HG02840 (cell line): Measurements from ENCODE around the gene AOPEP.
"Not testable (repeated sequence)": the region's sequence is repeated elsewhere in the genome, so short reads cannot be mapped to it uniquely, and the experiment has no call there.

Experiments
- ATAC-seq: cut with Tn5 transposase; IDR thresholded peaks from one replicate; pipeline ENCODE4 v1.9.1; 2021; ENCODE audit warnings: mild to moderate bottlenecking, moderate library complexity, moderate number of reproducible peaks; ENCODE audit not compliant: unreplicated experiment, low FRiP score

Gene AOPEP

DNA sequence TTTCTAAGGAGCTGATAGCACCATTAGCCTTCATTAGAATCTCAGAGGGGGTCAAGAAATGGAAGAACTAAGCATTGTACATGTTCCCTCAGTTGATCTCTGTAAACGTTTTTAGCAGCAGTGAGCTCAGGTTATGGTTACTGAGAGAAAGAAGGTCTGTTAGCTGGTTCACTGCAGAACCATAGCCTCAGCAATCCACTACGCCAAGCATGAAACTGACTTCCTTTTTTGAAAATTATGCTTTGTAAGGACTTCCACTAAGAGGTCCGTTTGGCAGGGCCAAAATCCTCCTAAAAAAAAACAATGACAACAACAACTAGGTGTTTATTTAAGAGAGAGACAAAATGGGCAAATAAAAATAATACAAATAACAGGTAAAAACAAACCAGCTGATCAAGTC lies 273.3 kb downstream of the AOPEP start:
- ATAC-seq, result no peak

DNA sequence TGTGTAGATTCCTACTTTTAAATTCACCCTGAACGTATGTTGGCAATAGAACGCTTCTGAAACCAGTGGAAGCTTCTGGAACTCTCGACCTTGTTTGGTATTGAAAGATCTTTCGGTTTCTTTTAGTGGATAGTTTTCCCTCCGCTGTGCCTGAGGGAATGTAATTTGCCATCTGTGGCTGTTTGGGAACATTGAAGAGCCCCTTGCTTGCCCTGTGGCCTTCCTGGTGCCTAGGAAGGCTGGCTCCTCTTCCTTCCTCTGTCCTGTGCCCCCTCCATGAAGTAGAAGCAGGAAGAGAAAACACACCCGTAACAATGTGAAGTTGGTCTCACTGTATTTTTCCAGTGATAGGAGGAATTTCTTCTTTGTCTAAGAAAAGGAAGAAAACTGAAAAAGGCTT lies 274.3 kb downstream of the AOPEP start:
- no peak for ATAC-seq

DNA sequence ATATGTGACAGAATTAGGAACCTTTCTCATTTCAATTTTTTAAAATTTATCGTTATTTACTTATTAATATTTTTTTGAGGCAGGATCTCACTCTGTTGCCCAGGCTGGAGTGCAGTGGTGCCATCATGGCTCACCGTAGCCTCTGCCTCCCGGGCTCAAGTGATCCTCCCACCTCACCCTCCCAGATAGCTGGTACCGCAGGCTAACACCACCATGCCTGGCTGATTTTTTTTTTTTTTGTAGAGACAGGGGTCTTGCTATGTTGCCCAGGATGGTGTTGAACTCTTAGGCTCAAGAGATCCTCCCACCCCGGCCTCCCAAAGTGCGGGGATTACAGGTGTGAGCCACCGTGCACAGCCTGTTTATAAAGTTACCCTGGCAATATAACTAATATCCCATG lies 275.2 kb downstream of the AOPEP start:
- no peak for ATAC-seq

DNA sequence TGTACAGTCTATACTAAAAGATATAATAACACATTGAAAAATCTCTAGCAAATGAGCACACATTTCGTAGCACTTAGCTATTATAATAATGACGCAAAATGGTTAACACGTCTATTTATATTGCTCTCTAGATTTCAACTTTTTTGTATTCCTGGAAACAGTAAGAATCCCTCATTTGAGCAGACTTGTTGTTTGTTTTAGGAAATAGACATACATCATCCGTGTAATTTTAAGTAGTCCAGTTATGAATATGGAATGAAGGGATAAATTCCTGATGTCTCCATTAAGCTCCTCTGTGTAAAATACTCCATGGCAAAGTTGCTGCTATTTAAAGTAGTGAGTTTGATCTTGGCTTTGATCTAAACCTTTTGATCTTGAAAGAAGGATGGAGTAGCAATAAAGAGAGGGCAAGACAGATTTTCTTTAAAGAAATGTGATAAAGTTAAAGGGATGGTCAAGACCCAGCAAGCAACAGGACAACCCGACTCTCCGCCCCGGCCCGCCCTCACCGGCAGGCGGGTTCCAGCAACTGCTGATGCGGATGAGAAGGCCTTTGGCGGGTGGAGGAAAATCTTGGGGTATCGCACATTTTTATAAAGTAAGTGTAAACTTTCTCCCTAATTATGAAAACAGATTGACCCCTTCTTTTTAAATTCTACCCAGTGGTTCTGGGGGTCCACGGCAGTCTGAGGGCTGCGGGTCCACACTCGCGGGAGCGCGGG lies 277.4 kb downstream of the AOPEP start:
- ATAC-seq, result no peak

DNA sequence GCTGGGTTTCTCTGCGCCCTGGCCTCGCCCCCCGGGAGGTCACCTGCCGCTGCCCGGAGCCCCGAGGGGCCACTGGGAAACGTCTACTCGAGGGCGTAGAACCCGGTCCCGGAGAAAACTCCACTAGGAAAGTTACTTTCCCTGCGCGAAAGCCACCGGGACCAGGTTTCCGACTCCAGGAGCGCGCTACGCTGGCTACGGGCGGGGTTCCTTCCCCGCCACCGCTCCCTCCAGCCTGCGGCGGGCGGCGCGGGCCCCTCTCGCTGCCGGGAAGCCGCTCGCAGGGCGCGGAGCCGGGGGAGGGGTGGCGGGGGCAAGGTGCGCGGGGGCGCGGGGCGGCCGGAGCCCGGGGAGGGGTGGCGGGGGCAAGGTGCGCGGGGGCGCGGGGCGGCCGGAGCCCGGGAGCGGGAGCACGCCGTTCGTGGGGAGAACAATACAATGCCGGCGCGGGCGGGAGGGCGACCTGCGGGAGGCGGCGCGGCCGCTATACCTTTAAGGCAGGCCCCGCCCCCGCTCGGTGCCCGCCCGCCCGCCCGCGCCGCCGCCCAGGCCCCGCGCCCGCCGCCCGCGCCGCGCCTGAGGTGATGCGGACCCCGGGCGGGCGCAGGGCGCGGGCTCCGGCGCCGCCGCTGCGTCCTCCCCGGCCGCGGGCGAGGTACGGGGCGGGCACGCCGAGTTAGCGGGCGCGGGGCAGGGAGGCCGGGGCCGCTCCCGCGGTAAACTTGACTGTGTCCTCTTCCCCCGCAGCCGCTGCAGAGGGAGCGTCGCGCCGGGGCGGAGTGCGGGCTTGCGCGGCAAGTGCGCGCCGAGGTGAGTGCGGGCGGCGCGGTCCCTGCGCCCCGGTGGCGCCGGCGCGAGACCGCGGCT lies 278.1 kb downstream of the AOPEP start:
- ATAC-seq, result peak; percentile 50

DNA sequence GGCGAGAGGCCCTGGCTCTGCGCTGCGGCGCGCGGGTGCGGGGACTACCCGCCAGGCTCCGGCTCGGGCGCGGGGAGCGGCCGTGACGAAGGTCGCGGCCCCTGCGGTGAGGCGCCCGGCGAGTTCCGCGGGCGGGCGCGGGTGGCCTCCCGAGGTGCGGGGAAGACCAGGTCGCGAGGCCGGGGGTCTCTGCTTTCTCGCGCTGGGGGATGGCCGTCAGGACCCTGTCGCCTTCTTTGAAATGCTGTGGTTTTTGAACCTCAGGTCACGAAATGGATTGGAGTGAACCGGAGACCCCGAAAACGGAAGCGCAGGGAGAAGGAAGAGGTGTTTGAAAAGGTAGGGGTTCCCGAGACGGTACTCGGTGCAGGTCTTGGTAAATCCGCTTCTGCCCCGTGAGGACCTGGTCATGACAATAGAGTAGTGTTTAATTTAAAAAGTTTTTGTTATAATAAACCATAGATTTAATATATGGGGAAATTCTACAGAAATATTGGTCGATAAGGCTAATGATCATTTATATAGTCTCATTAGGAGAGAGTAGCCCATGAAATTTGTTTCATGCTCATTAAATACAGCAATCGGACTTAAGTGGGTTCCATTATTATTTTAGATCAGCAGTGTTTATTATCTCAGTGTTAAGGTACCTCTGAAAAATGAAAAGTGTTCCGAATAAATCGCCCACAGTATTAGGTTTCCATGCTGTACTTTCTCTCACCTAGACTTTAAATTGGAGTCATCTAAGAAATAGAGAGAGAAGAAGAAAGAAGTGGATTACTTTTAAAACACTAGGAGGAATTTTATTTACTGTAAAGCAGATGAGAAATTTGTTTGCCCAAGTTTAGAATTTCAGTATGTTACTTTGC lies 279.0 kb downstream of the AOPEP start:
- ATAC-seq, result no peak

DNA sequence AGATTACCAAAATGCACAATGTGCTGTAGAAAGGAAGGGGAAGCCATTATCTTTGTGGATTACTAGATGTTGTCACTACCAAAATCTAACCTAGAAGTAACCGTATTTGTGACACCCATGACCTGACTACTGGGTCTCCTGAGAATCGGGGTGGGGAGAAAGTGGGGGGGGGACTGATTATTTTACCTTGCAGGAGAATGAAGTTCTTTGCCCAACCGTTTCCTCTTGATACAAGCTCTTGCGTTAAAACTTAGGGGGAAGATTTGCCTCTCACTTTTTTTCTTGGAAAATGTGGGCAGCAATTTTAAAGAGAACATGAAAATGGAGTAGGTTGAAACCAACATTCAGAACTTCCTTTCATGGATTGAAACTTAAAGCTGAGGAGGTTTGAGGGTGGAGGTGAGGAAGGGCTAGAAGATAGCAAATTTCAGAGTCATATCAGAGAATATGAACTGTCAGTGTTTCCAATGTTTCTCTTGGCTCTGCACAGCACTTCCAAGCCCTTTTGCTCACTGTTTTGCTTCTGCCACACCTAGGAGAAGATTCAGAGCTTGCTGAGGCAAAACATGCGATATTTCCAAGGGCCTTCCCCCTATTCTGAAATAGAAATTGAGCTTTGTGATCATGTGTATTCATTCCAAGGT lies 280.8 kb downstream of the AOPEP start:
- no peak for ATAC-seq

DNA sequence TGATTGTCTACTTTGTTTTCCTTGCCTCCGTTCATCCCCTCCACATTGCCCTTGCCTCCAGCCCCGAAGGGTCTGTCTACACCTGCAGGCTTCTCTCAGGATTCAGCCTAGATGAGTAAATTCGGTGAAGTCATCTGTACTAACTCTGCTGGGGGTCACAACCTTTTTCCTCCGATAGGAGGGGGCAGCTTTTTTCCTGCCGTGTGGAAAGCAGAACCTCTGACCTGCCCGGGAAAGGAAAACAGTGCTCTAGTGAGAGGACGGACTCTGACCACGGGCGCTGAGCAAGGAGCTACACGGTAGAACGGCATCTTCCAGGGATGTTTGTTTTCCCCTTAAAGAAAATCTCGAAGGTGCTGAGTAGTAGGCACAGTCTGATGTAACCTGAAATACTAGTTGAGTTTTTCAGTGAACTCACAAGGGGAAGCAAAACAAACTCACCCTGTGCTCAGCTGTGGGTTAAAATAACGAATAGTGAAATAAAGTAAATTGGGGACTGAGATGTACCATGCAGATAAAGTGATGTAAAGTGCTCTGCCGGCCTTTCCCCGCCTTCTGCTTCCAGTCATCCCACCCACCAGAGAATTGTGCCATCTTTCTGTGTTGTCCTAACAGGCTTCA lies 281.8 kb downstream of the AOPEP start:
- ATAC-seq, result no peak

DNA sequence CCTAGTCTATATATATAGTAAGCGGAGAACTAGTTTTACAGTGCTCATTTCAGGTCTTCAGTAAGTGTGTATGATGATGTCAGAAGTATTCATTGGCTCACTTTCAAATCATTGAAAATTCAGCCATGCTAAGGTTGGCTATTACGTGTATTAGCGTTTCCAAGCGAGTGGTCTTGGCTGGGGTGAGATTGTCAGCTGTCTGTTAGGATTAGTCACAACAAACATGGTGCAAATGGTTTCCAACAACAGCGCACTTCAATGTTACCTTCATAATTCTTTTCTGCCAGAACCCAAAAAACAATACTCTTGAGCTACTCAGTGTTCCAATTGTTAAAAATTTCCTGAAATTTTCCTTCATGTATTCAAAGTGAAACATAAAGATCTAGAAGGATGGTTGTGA lies 283.0 kb downstream of the AOPEP start:
- no peak for ATAC-seq

DNA sequence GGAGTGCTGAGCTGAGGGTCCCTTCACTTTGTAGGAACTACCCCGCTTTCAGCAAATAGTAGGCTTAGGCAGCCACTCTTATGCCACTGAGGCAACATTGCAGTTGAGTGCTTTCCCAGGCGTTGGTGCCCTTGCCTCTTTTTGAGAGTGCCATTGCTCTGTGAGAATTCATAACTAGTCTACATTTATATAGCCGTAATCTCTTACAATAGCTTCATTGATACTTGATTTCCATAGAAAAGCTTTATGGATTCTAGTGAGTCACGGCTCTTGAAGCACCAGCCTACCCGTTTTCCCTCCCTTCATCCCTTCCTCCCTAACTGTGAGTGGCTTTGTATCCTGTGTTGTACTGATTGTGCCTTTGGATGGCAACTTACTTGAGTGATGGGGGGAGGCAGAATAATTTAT lies 283.9 kb downstream of the AOPEP start:
- no peak for ATAC-seq

DNA sequence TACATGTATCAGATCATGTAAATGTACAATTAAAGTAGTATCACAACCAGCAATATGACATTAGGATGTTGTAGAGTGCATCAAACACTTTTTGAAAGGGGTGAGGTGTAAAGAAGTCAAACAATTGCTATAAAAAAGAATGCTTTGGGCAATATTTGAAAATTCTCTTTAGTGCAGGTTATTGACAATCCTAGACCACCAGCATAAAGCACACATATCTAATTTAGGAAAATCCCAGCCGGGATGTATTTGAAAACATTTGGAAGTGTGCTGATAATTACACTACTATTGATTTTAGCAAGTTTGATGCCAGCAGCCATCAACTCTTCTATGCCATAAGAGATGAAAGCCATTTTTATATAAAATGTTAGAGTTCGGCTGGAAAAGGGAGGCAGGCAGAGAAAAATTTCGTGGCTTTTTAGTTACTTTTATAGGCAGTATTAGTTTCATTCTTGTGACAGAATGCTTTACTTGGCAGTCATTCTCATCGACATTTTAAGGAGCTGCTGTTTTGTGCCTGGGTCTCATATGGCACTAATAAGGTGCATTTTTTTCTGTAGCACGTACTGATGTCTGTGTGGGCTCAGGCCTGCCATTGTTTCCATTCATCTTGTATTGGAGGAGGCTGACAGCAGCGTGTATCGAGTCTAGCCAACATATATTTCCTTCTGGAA lies 285.7 kb downstream of the AOPEP start:
- ATAC-seq, result no peak

DNA sequence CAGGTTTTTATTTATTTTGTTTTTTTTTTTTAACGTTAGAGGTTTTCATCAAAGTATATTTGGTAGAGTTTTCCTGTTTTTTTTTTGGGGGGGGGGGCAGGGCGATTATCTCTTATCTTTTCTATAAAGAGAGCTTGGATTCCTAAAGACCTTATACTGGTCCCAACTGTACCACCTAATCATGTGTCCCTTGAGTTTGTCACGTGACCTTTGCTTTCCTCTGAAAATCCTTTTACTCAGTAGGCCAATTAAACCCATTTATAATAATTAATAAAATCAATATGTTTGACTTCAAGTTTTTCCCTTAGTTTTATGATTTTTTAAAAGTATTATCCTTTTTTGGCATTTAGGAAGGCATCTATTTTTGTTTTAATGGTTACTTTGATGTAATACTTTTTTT lies 286.4 kb downstream of the AOPEP start:
- no peak for ATAC-seq

DNA sequence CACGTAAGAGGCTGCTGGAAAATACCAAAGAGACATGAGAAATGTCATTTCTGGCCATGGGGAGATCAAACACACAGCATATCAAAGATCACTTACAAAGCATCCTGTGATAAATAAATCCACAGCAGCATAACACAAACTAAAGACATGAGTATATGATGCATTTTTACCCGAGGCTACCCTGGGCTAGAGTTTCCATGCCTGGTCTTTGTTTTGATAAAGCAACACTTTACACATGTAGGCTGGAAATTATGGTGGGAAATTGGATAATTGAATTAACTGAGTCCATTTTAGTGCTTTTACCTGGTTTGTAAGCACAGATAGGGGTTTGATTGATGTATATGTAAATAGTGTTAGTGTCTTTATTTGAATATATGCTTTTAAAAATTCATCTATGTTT lies 288.4 kb downstream of the AOPEP start:
- ATAC-seq, result no peak

DNA sequence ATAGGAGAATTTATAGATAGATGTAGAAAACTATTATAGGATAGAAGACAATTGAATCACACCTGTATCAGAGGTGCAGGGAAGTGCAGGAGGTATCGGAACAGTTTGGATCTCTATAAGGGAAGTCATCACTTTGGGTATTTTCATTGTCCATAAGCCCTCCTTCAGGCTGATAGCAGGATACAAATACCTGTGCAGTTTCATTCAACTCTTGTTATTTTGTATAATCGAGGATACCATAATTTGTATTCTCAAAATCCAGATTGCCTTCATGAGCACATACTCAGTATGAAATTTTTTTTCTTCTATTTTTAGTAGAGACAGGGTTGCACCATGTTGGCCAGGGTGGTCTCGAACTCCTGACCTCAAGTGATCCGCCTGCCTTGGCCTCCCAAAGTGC lies 289.1 kb downstream of the AOPEP start:
- ATAC-seq, result no peak

DNA sequence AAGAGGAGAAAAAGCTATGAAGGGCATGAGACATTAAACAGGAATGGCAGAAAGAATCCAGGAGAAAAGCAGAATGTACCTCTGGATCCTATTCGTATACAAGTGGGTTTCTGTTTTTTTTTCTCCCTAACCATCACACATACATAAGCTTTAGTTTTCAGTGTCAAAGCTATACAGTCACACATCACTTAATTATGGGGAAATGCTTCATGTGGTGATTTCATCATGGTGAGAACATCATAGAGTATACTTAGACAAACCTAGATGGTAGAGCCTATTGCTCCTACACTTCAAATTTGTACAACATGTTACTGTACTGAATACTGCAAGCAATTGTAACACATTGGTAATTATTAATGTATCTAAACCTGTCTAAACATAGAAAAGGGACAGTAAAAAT lies 290.6 kb downstream of the AOPEP start:
- ATAC-seq, result no peak

DNA sequence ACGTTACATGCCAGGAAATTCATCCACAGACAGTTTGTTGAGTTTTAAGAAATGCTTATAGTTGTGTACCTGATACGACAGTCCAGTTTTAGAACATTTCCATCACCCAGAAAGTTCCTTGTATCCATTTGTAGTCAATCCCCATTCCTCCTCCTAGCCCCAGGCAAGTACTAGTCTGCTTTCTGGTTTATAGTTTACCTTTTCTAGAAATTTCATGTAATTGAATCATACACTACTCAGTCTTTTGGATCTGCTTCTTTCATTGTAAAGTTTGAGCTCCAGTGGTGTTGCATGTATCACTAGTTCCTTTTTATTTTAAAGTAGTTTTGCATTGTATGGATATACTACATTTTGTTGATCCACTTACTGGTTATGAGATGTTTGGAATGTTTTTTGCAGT lies 291.2 kb downstream of the AOPEP start:
- no peak for ATAC-seq

DNA sequence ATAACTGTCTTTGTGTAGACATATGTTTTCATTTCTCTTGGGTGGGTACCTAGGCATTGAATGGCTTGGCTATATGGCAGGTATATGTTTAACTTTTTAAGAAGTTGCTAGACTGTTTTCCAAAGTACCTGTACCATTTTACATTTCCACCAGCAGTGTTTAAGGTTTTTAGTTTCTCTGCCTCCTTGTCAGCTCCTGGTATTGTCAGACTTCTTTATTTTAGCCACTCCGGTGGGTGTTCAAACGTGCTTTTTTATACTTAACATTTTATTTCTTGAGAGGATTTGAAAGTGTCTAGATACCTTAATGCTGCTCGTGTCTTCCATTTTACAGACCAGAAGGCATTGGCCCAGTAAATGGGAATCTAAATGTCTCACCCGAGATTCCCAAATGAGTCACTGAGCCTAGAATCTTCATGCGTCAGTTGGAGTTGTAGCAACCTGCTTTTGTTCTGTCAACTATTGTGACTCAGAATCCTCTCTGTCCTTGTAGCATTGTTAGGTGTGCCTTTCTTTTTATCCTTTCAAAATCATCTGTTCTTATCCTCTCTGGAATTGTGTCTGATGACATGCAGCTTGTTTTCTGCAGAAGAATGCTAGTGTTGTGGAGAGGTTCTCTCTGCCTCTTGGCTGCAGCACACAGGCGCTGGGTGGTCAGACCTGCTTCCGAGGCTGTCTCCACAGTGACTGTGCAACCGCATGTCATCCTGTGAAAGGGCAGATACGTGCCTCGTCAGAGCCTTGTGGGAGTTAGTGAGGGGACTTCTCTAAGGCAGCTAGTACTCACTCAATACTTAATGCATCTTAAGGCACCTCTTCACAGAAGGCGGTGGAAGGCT lies 291.8 kb downstream of the AOPEP start:
- ATAC-seq, result no peak

DNA sequence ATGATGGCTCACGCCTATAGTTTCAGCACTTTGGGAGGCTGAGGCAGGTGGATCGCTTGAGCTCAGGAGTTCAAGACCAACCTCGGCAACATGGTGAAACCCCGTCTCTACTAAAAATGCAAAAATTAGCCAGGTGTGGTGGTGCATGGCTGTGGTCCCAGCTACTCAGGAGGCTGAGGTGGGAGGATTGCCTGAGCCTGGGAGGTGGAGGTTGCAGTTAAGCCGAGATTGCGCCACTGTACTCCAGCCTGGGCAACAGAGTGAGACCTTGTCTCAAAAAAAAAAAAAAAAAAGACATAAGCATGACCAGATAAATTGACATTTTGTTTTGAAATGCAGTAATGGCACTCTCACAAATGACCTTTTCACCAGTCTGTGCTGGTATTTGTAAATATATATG lies 294.1 kb downstream of the AOPEP start:
- not testable (repeated sequence) for ATAC-seq
